ENCODE data around the gene RARS2. TPM values are rescaled to one million over a fixed set of nuclear protein-coding genes. Genes with fewer than 3 reads are reported as not detected.

The RARS2 gene
- total RNA-seq, 2 experiments from 2014 or later: 20.0 to 20.8 TPM

- no peak for DNase-seq
- CTCF ChIA-PET: no interaction called here
- intact Hi-C loops (cut with micrococcal nuclease): no loop called here
- POLR2A ChIA-PET: no interaction called here
- Mint-ChIP-seq H3K27ac (no peak overlapping the region), H3K27me3 (no peaks in the 10 kb centered on the region), H3K9me3 (no peaks in the 10 kb centered on the region), H3K4me3 (no peak overlapping the region), H3K36me3 (peaks cover 32% of the 10 kb centered on the region), H3K4me1 (ENCODE audit: low read depth) (no peaks in the 10 kb centered on the region)
Observed at GRCh38 chr6:87608802-87609201, 19.0 kb upstream of the RARS2 start.

- CTCF ChIA-PET: interaction anchor here (1.6 kb wide), 1 partner anchor 9 kb away, joined by 5 read pairs; no protein-coding TSS in a partner anchor
- POLR2A ChIA-PET: interaction anchor here (0.6 kb wide), 1 partner anchor 766 kb away, joined by 3 read pairs; no protein-coding TSS in a partner anchor
- DNase-seq: no peak
- Mint-ChIP-seq H3K9me3 (no peaks in the 10 kb centered on the region), H3K4me3 (no peak overlapping the region), H3K27ac (no peak overlapping the region), H3K36me3 (peaks cover 21% of the 10 kb centered on the region), H3K4me1 (ENCODE audit: low read depth) (no peaks in the 10 kb centered on the region), H3K27me3 (no peaks in the 10 kb centered on the region)
- intact Hi-C loops (cut with micrococcal nuclease): no loop called here
Observed at GRCh38 chr6:87606199-87606598, 16.4 kb upstream of the RARS2 start.

GRCh38 chr6:87600576-87600975 lies 10.8 kb upstream of the RARS2 start:
- no peak overlapping the region for H3K27ac Mint-ChIP-seq
- peaks cover 15% of the 10 kb centered on the region for H3K36me3 Mint-ChIP-seq
- H3K9me3 Mint-ChIP-seq: no peaks in the 10 kb centered on the region
- no peaks in the 10 kb centered on the region for H3K4me1 Mint-ChIP-seq (ENCODE audit: low read depth)
- H3K4me3 Mint-ChIP-seq: no peak overlapping the region
- ChIA-PET CTCF (no interaction called here), POLR2A (no interaction called here)
- H3K27me3 Mint-ChIP-seq: no peaks in the 10 kb centered on the region
- intact Hi-C loops (cut with micrococcal nuclease): no loop called here
- DNase-seq: no peak

GRCh38 chr6:87590990-87591389 lies 1.2 kb upstream of the RARS2 start:
- Mint-ChIP-seq H3K4me3 (peak overlapping the region; percentile 85), H3K27me3 (no peaks in the 10 kb centered on the region), H3K9me3 (no peaks in the 10 kb centered on the region), H3K27ac (no peak overlapping the region), H3K4me1 (ENCODE audit: low read depth) (peaks cover 42% of the 10 kb centered on the region), H3K36me3 (peaks cover 12% of the 10 kb centered on the region)
- POLR2A ChIA-PET: interaction anchor here (0.9 to 1.2 kb wide), 3 partner anchors 13 to 111 kb away, joined by 3 to 5 read pairs (median 4); partner anchors contain the start of gene AKIRIN2
- DNase-seq: no peak
- intact Hi-C loops (cut with micrococcal nuclease): loop anchor here (1.0 to 5.0 kb wide), 4 partner anchors 111 to 439 kb away; partner anchors contain the start of gene AKIRIN2
- CTCF ChIA-PET: interaction anchor here (0.6 to 1.1 kb wide), 2 partner anchors 12 to 452 kb away, joined by 3 to 8 read pairs; no protein-coding TSS in a partner anchor

GRCh38 chr6:87590417-87590880 lies 662 bp upstream of the RARS2 start:
- Mint-ChIP-seq H3K4me3 (peak overlapping the region; percentile 85), H3K27ac (peak overlapping the region; percentile 79), H3K36me3 (peaks cover 9% of the 10 kb centered on the region), H3K27me3 (no peaks in the 10 kb centered on the region), H3K4me1 (ENCODE audit: low read depth) (peaks cover 45% of the 10 kb centered on the region), H3K9me3 (no peaks in the 10 kb centered on the region)
- CTCF ChIA-PET: interaction anchor here (1.1 kb wide), 1 partner anchor 13 kb away, joined by 8 read pairs; no protein-coding TSS in a partner anchor
- POLR2A ChIA-PET: interaction anchor here (1.2 to 1.9 kb wide), 2 partner anchors 14 to 112 kb away, joined by 5 to 6 read pairs; partner anchors contain the start of gene AKIRIN2
- intact Hi-C loops (cut with micrococcal nuclease): loop anchor here (1.0 to 5.0 kb wide), 4 partner anchors 112 to 438 kb away; partner anchors contain the start of gene AKIRIN2
- DNase-seq: no peak

GRCh38 chr6:87588756-87589407 lies 905 bp downstream of the RARS2 start:
- H3K4me3 Mint-ChIP-seq: peak overlapping the region; percentile 85
- H3K36me3 Mint-ChIP-seq: peaks cover 12% of the 10 kb centered on the region
- H3K9me3 Mint-ChIP-seq: no peaks in the 10 kb centered on the region
- DNase-seq: no peak
- intact Hi-C loops (cut with micrococcal nuclease): loop anchor here (5.0 kb wide), 1 partner anchor 218 kb away; no protein-coding TSS in a partner anchor
- H3K27me3 Mint-ChIP-seq: no peaks in the 10 kb centered on the region
- ChIA-PET POLR2A (interaction anchor here (0.7 to 1.9 kb wide), 7 partner anchors 16 to 1910 kb away, joined by 3 to 6 read pairs (median 4); partner anchors contain the start of genes AKIRIN2 and ZNF292), CTCF (no interaction called here)
- peaks cover 51% of the 10 kb centered on the region for H3K4me1 Mint-ChIP-seq (ENCODE audit: low read depth)
- H3K27ac Mint-ChIP-seq: peak overlapping the region; percentile 15

GRCh38 chr6:87586371-87587077 lies 3.3 kb downstream of the RARS2 start:
- Mint-ChIP-seq H3K4me1 (ENCODE audit: low read depth) (peaks cover 53% of the 10 kb centered on the region), H3K27me3 (no peaks in the 10 kb centered on the region), H3K36me3 (peaks cover 18% of the 10 kb centered on the region), H3K27ac (no peak overlapping the region), H3K4me3 (no peak overlapping the region), H3K9me3 (no peaks in the 10 kb centered on the region)
- CTCF ChIA-PET: interaction anchor here (0.6 kb wide), 1 partner anchor 10 kb away, joined by 3 read pairs; no protein-coding TSS in a partner anchor
- no peak for DNase-seq
- intact Hi-C loops (cut with micrococcal nuclease): loop anchor here (5.0 kb wide), 1 partner anchor 221 kb away; no protein-coding TSS in a partner anchor
- POLR2A ChIA-PET: no interaction called here

- intact Hi-C loops (cut with micrococcal nuclease): no loop called here
- H3K4me3 Mint-ChIP-seq: no peak overlapping the region
- ChIA-PET CTCF (interaction anchor here (1.1 kb wide), 1 partner anchor 248 kb away, joined by 3 read pairs; no protein-coding TSS in a partner anchor), POLR2A (no interaction called here)
- peaks cover 41% of the 10 kb centered on the region for H3K4me1 Mint-ChIP-seq (ENCODE audit: low read depth)
- H3K27ac Mint-ChIP-seq: no peak overlapping the region
- H3K27me3 Mint-ChIP-seq: no peaks in the 10 kb centered on the region
- no peaks in the 10 kb centered on the region for H3K9me3 Mint-ChIP-seq
- H3K36me3 Mint-ChIP-seq: peaks cover 26% of the 10 kb centered on the region
- no peak for DNase-seq
Observed at GRCh38 chr6:87583822-87584221, 6.0 kb downstream of the RARS2 start.

GRCh38 chr6:87575423-87575822 lies 14.4 kb downstream of the RARS2 start:
- DNase-seq: no peak
- CTCF ChIA-PET: no interaction called here
- no peaks in the 10 kb centered on the region for H3K27me3 Mint-ChIP-seq
- H3K27ac Mint-ChIP-seq: no peak overlapping the region
- peaks cover 47% of the 10 kb centered on the region for H3K4me1 Mint-ChIP-seq (ENCODE audit: low read depth)
- intact Hi-C loops (cut with micrococcal nuclease): no loop called here
- peaks cover 14% of the 10 kb centered on the region for H3K36me3 Mint-ChIP-seq
- H3K4me3 Mint-ChIP-seq: no peak overlapping the region
- POLR2A ChIA-PET: no interaction called here
- H3K9me3 Mint-ChIP-seq: no peaks in the 10 kb centered on the region

GRCh38 chr6:87574237-87574804 lies 15.5 kb downstream of the RARS2 start:
- Mint-ChIP-seq H3K4me3 (no peak overlapping the region), H3K36me3 (peaks cover 15% of the 10 kb centered on the region), H3K27ac (no peak overlapping the region), H3K9me3 (no peaks in the 10 kb centered on the region), H3K4me1 (ENCODE audit: low read depth) (peaks cover 47% of the 10 kb centered on the region), H3K27me3 (no peaks in the 10 kb centered on the region)
- DNase-seq: no peak
- intact Hi-C loops (cut with micrococcal nuclease): no loop called here
- CTCF ChIA-PET: interaction anchor here (0.6 kb wide), 1 partner anchor 438 kb away, joined by 3 read pairs; no protein-coding TSS in a partner anchor
- POLR2A ChIA-PET: no interaction called here

GRCh38 chr6:87573307-87574024 lies 16.3 kb downstream of the RARS2 start:
- ChIA-PET CTCF (interaction anchor here (0.6 kb wide), 1 partner anchor 437 kb away, joined by 3 read pairs; no protein-coding TSS in a partner anchor), POLR2A (interaction anchor here (1.3 kb wide), 1 partner anchor 16 kb away, joined by 5 read pairs; the partner anchor contains the start of genes ORC3 and RARS2)
- DNase-seq: no peak
- H3K4me3 Mint-ChIP-seq: no peak overlapping the region
- H3K9me3 Mint-ChIP-seq: no peaks in the 10 kb centered on the region
- peak overlapping the region; percentile 10 for H3K27ac Mint-ChIP-seq
- peaks cover 47% of the 10 kb centered on the region for H3K4me1 Mint-ChIP-seq (ENCODE audit: low read depth)
- intact Hi-C loops (cut with micrococcal nuclease): no loop called here
- no peaks in the 10 kb centered on the region for H3K27me3 Mint-ChIP-seq
- H3K36me3 Mint-ChIP-seq: peaks cover 15% of the 10 kb centered on the region

Measured in activated CD4-positive, alpha-beta memory T cell treated with anti-CD3 and anti-CD28 coated beads for 36 hours (primary cell).